IPS-18a (cell line): ENCODE results near the gene LINGO3.

Source experiments
- H3K27ac ChIP-seq: one replicate; pipeline ENCODE4 v1.5.1; 2013; ENCODE audit warnings: low read length
- H3K27me3 ChIP-seq: one replicate; pipeline ENCODE4 v1.6.1; 2013; ENCODE audit warnings: mild to moderate bottlenecking, low read length; ENCODE audit not compliant: control insufficient read depth, insufficient read depth
- H3K36me3 ChIP-seq: one replicate; pipeline ENCODE4 v1.6.1; 2013; ENCODE audit warnings: low read depth, low read length; ENCODE audit not compliant: control insufficient read depth
- H3K4me1 ChIP-seq: one replicate; pipeline ENCODE4 v1.6.1; 2013; ENCODE audit warnings: low read depth, low read length; ENCODE audit not compliant: control insufficient read depth
- H3K4me3 ChIP-seq: one replicate; pipeline ENCODE4 v1.5.1; 2013; ENCODE audit warnings: low read length
- H3K9ac ChIP-seq: one replicate; pipeline ENCODE4 v1.6.1; 2013; ENCODE audit warnings: mild to moderate bottlenecking, low read length, moderate library complexity
- H3K9me3 ChIP-seq: one replicate; pipeline ENCODE4 v1.6.1; 2013; ENCODE audit warnings: low read depth, low read length; ENCODE audit not compliant: control insufficient read depth

Gene LINGO3

DNA sequence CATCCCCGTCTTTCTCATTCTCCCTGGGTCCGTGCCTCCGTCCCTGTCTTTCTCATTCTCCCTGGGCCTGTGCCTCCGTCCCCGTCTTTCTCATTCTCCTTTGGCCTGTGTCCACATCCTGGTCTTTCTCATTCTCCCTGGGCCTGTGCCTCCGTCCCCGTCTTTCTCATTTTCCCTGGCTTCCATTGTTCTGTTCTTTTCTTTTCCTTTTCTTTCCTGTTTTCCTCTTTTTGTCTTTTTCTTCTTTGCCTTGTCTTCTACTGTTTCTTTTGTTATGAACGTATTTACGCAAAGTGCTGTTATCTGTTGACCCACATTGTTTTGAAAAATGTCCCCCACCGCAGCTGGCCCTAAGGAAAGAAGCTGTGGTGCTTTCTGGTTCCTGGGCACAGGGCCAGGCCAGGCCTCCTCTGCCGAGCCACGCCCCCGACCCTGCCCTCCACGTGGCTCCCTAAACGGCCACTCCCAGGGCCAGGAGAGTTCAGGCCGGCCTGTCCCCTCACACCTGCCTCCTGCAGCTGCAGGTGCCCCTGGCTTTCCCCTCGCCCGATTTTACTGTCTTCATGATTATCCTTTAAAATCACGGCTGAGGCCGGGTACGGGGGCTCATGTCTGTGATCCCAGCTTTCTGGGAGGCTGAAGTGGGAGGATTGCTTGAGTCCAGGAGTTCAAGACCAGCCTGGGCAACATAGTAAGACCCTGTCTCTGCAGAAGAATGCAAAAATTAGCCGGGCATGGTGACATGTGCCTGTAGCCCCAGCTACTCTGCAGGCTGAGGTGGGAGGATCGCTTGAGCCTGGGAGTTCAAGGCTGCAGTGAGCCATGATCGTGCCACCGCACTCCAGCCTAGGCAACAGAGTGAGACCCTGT, 38.1 kb upstream of the LINGO3 start:
- no peaks in the 10 kb centered on the region for H3K4me1 ChIP-seq
- H3K27ac ChIP-seq: no peak overlapping the region
- H3K27me3 ChIP-seq: no peaks in the 10 kb centered on the region
- no peak overlapping the region for H3K4me3 ChIP-seq
- H3K9me3 ChIP-seq: no peaks in the 10 kb centered on the region
- no peak overlapping the region for H3K9ac ChIP-seq
- H3K36me3 ChIP-seq: no peaks in the 10 kb centered on the region

DNA sequence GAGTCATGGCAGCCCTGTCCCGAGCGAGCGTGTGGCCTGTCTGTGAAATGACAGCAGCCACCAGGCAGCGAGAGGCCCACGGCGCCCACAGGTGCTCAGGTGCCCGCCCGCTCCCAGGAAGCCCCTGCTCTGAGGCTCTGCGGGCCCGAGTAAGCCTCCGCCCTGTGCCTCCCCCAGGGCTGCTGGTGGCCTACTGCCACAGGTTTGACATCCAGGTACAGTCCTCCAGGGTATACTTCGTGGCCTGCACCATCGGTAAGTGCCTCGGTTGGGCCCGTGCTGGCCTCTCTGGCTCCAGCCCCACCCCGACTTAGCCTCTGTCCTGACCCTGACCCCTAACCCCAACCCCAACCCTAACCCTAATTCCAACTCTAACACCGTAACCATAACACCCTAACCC, 37.1 kb upstream of the LINGO3 start:
- H3K27ac ChIP-seq: no peak overlapping the region
- no peak overlapping the region for H3K9ac ChIP-seq
- no peak overlapping the region for H3K4me3 ChIP-seq
- H3K27me3 ChIP-seq: no peaks in the 10 kb centered on the region
- no peaks in the 10 kb centered on the region for H3K36me3 ChIP-seq
- H3K9me3 ChIP-seq: no peaks in the 10 kb centered on the region
- H3K4me1 ChIP-seq: no peaks in the 10 kb centered on the region

GRCh38 chr19:2344381-2344870, 36.5 kb upstream of the LINGO3 start:
- Histone ChIP-seq H3K4me1 (no peaks in the 10 kb centered on the region), H3K27ac (no peak overlapping the region)

GRCh38 chr19:2343289-2343982, 35.5 kb upstream of the LINGO3 start:
- Histone ChIP-seq H3K4me3 (no peak overlapping the region), H3K27me3 (no peaks in the 10 kb centered on the region), H3K9me3 (no peaks in the 10 kb centered on the region), H3K4me1 (no peaks in the 10 kb centered on the region), H3K9ac (no peak overlapping the region), H3K27ac (no peak overlapping the region), H3K36me3 (no peaks in the 10 kb centered on the region)

More at GRCh38 chr19:2344381-2344870, 36.5 kb upstream of the LINGO3 start:
- Histone ChIP-seq H3K27me3 (no peaks in the 10 kb centered on the region), H3K4me3 (no peak overlapping the region), H3K9ac (no peak overlapping the region), H3K36me3 (no peaks in the 10 kb centered on the region), H3K9me3 (no peaks in the 10 kb centered on the region)

- H3K9ac ChIP-seq: no peak overlapping the region
- H3K36me3 ChIP-seq: no peaks in the 10 kb centered on the region
- H3K27me3 ChIP-seq: no peaks in the 10 kb centered on the region
Observed at GRCh38 chr19:2342656-2343288, 34.8 kb upstream of the LINGO3 start.

GRCh38 chr19:2341982-2342381, 34.0 kb upstream of the LINGO3 start:
- Histone ChIP-seq H3K9ac (no peak overlapping the region), H3K4me3 (no peak overlapping the region), H3K27me3 (no peaks in the 10 kb centered on the region), H3K27ac (no peak overlapping the region), H3K4me1 (no peaks in the 10 kb centered on the region), H3K9me3 (no peaks in the 10 kb centered on the region), H3K36me3 (no peaks in the 10 kb centered on the region)

More at GRCh38 chr19:2342656-2343288, 34.8 kb upstream of the LINGO3 start:
- H3K4me1 ChIP-seq: no peaks in the 10 kb centered on the region
- H3K4me3 ChIP-seq: no peak overlapping the region
- no peaks in the 10 kb centered on the region for H3K9me3 ChIP-seq
- no peak overlapping the region for H3K27ac ChIP-seq

GRCh38 chr19:2341244-2341751, 33.3 kb upstream of the LINGO3 start:
- no peaks in the 10 kb centered on the region for H3K9me3 ChIP-seq
- no peak overlapping the region for H3K9ac ChIP-seq
- H3K27ac ChIP-seq: no peak overlapping the region
- H3K36me3 ChIP-seq: no peaks in the 10 kb centered on the region
- H3K27me3 ChIP-seq: no peaks in the 10 kb centered on the region
- H3K4me1 ChIP-seq: no peaks in the 10 kb centered on the region
- H3K4me3 ChIP-seq: no peak overlapping the region

GRCh38 chr19:2340496-2341243, 32.7 kb upstream of the LINGO3 start:
- Histone ChIP-seq H3K9me3 (no peaks in the 10 kb centered on the region), H3K4me1 (no peaks in the 10 kb centered on the region), H3K27ac (no peak overlapping the region), H3K9ac (no peak overlapping the region), H3K27me3 (no peaks in the 10 kb centered on the region), H3K36me3 (no peaks in the 10 kb centered on the region), H3K4me3 (no peak overlapping the region)

DNA sequence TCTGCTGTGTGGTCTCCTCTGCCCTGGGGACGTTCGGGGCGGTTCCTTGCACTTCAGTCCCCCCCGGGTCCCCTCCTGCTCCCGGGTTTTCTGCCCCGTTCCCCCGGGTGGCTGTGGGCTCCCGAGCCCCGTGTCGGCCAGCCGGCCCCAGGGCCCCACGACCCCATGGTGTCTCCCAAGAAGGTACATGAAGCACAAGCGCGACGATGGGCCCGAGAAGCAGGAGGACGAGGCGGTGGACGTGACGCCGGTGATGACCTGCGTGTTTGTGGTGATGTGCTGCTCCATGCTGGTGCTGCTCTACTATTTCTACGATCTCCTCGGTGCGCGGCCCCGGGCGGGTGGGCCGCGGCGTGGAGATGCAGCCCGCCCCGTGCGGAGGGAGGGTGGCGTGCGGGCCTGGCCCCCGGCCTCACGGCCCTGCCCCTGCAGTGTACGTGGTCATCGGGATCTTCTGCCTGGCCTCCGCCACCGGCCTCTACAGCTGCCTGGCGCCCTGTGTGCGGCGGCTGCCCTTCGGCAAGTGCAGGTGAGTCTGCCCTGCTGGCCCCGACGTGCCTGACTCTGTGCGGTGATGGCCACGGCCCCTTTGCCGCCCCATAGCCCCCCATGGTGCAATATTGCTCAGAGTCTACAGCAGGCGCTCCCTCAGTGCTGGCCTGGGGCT, 31.8 kb upstream of the LINGO3 start:
- H3K27me3 ChIP-seq: no peaks in the 10 kb centered on the region
- no peak overlapping the region for H3K4me3 ChIP-seq
- no peak overlapping the region for H3K9ac ChIP-seq
- H3K27ac ChIP-seq: no peak overlapping the region
- no peaks in the 10 kb centered on the region for H3K4me1 ChIP-seq
- no peaks in the 10 kb centered on the region for H3K9me3 ChIP-seq
- no peaks in the 10 kb centered on the region for H3K36me3 ChIP-seq

GRCh38 chr19:2338751-2339643, 31.0 kb upstream of the LINGO3 start:
- H3K9me3 ChIP-seq: no peaks in the 10 kb centered on the region
- H3K4me3 ChIP-seq: no peak overlapping the region
- no peak overlapping the region for H3K9ac ChIP-seq
- no peaks in the 10 kb centered on the region for H3K36me3 ChIP-seq
- no peaks in the 10 kb centered on the region for H3K27me3 ChIP-seq
- H3K4me1 ChIP-seq: no peaks in the 10 kb centered on the region
- no peak overlapping the region for H3K27ac ChIP-seq
